Keratinocyte (primary cell): ENCODE data around the gene IKZF5. TPM values are rescaled to one million over a fixed set of nuclear protein-coding genes. Genes with fewer than 3 reads are reported as not detected.
A peak's percentile ranks its signal among the peaks of the same experiment; 100 is the strongest.

Source experiments
- DNase-seq: peaks from one replicate; pipeline ENCODE4 v3.0.0-alpha.2; 2011; ENCODE audit warnings: low read depth, missing footprints, low spot score
- FAIRE-seq: peaks from 2 replicates; lab custom pipeline; 2011; peaks lifted over from hg19 to GRCh38; lab: Jason Lieb, UNC
- H2AFZ ChIP-seq: 2 replicates; pipeline ENCODE4 v1.6.0; 2012; ENCODE audit warnings: low read length, control low read depth, inconsistent platforms; ENCODE audit not compliant: control insufficient read depth
- H3K27ac ChIP-seq: 2 replicates; pipeline ENCODE4 v1.5.1; 2011; ENCODE audit warnings: low read length; ENCODE audit not compliant: control insufficient read depth, insufficient read depth
- H3K27me3 ChIP-seq: 3 replicates; pipeline ENCODE4 v1.6.0; 2011; ENCODE audit warnings: low read length; ENCODE audit not compliant: control insufficient read depth, insufficient read depth; ENCODE audit errors: extremely low read depth
- H3K36me3 ChIP-seq, 2 experiments: 2 replicates in 1 of 2; 3 replicates in 1 of 2; pipeline ENCODE4 v1.5.1; 2011; ENCODE audit warnings: low read length in 2 of 2, mild to moderate bottlenecking in 1 of 2; ENCODE audit not compliant: control insufficient read depth in 2 of 2, insufficient read depth in 2 of 2; ENCODE audit errors: extremely low read depth in 1 of 2
- H3K4me1 ChIP-seq: 3 replicates; pipeline ENCODE4 v1.5.1; 2011; ENCODE audit warnings: low read length; ENCODE audit not compliant: control insufficient read depth, insufficient read depth; ENCODE audit errors: extremely low read depth
- H3K4me2 ChIP-seq: 3 replicates; pipeline ENCODE4 v1.6.0; 2011; ENCODE audit warnings: low read depth, low read length; ENCODE audit not compliant: control insufficient read depth, insufficient read depth; ENCODE audit errors: extremely low read depth
- H3K4me3 ChIP-seq, 3 experiments: fragments of 200-600 bp in 1 of 3; sonication (generic) in 1 of 3; 2 replicates in 2 of 3; 3 replicates in 1 of 3; pipeline ENCODE4 v1.5.1; 2011 to 2016; ENCODE audit warnings: low read length in 3 of 3, mild to moderate bottlenecking in 3 of 3, control low read depth in 2 of 3, inconsistent platforms in 1 of 3, low read depth in 1 of 3, mixed read lengths in 1 of 3, mixed run types in 1 of 3, moderate library complexity in 1 of 3; ENCODE audit not compliant: control insufficient read depth in 2 of 3, insufficient read depth in 2 of 3; ENCODE audit errors: extremely low read depth in 1 of 3
- H3K79me2 ChIP-seq: 2 replicates; pipeline ENCODE4 v1.6.0; 2012; ENCODE audit warnings: low read length; ENCODE audit not compliant: control insufficient read depth, insufficient read depth
- H3K9ac ChIP-seq: 3 replicates; pipeline ENCODE4 v1.6.0; 2011; ENCODE audit warnings: low read length; ENCODE audit not compliant: control insufficient read depth, insufficient read depth; ENCODE audit errors: extremely low read depth
- H3K9me1 ChIP-seq: 3 replicates; pipeline ENCODE4 v1.6.0; 2011; ENCODE audit warnings: low read length; ENCODE audit not compliant: control insufficient read depth, insufficient read depth; ENCODE audit errors: extremely low read depth
- H3K9me3 ChIP-seq: 2 replicates; pipeline ENCODE4 v1.5.1; 2012; ENCODE audit warnings: low read depth, low read length; ENCODE audit not compliant: control insufficient read depth
- H4K20me1 ChIP-seq: 3 replicates; pipeline ENCODE4 v1.6.0; 2011; ENCODE audit warnings: low read length; ENCODE audit not compliant: control insufficient read depth, insufficient read depth; ENCODE audit errors: extremely low read depth
- EZH2 ChIP-seq: IDR thresholded peaks from one replicate; pipeline ENCODE4 v1.6.1; 2012; ENCODE audit warnings: inconsistent platforms, mild to moderate bottlenecking, low read length, moderate library complexity
- dilution Hi-C: fragments of 300-500 bp; cut with MboI; formaldehyde crosslinking; loops from one replicate; pipeline ENCODE4 v1.7.0; 2020; ENCODE audit warnings: low sequenced_read_pairs; ENCODE audit not compliant: extremely low pct_ligation_motif_present
- polyA plus RNA-seq, 5 experiments: library from polyadenylated mRNA; depleted of rRNA in 3 of 5; stranded (reverse) in 3 of 5; stranded (forward) in 1 of 5; unstranded in 1 of 5; fragments of >200 nt; gene quantifications; 1 replicate in 1 of 5; 2 replicates in 3 of 5; 3 replicates in 1 of 5; pipeline versions ENCODE4 v1.2.1 to v1.2.3, GENCODE V29; 2011 to 2012; ENCODE audit warnings: missing spikeins in 2 of 5, low read depth in 1 of 5, low replicate concordance in 1 of 5
- TF ChIP-seq, protein P1 (sequence below), 3 experiments: IDR thresholded peaks in 1 of 3; conservative IDR thresholded peaks in 1 of 3; optimal IDR thresholded peaks in 1 of 3; 2 replicates in 2 of 3; 3 replicates in 1 of 3; pipeline versions ENCODE3 to v1.5.1; 2011; ENCODE audit warnings: low read length in 3 of 3, mild to moderate bottlenecking in 3 of 3, moderate library complexity in 2 of 3, control low read depth in 1 of 3, inconsistent platforms in 1 of 3; ENCODE audit not compliant: insufficient read depth in 2 of 3; ENCODE audit errors: extremely low read depth in 1 of 3

Gene IKZF5
- polyA plus RNA-seq, 1 donor (not counting 4 experiments of a cell fraction or from before 2014, with no cell fraction given): 6.5 TPM

DNA sequence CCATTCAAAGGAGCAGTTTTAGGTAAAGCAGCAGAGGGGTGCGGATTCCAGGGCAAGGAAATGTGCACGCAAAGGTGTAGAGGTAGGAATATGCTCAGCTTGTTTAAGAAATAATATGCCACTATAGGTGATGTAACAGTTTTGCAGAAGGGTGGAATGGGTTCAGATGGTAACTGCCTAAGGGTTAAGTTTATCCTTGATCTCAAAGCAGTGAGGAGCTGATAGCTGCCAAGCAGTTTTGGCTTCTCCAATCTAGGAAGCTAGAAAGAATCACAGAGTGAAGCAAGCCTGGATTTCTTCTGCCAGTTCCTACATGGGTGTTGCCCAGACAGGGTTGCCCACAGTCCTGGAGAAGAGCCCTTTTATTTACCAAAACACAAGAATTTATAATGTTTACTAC, 6.2 kb upstream of the IKZF5 start:
- no peaks in the 10 kb centered on the region for H3K9me1 ChIP-seq
- no peaks in the 10 kb centered on the region for H3K27me3 ChIP-seq
- no peak overlapping the region for H3K4me2 ChIP-seq
- no peaks in the 10 kb centered on the region for H3K9me3 ChIP-seq
- H3K4me1 ChIP-seq: peaks cover 8% of the 10 kb centered on the region
- no peak overlapping the region for H3K9ac ChIP-seq
- H3K79me2 ChIP-seq: no peaks in the 10 kb centered on the region
- no peak overlapping the region for H3K27ac ChIP-seq
- dilution Hi-C loops: no loop called here
- H2AFZ ChIP-seq: no peak overlapping the region
- peak; percentile 56 for FAIRE-seq
- no peaks in the 10 kb centered on the region for H4K20me1 ChIP-seq
- TF ChIP-seq, protein P1, sequence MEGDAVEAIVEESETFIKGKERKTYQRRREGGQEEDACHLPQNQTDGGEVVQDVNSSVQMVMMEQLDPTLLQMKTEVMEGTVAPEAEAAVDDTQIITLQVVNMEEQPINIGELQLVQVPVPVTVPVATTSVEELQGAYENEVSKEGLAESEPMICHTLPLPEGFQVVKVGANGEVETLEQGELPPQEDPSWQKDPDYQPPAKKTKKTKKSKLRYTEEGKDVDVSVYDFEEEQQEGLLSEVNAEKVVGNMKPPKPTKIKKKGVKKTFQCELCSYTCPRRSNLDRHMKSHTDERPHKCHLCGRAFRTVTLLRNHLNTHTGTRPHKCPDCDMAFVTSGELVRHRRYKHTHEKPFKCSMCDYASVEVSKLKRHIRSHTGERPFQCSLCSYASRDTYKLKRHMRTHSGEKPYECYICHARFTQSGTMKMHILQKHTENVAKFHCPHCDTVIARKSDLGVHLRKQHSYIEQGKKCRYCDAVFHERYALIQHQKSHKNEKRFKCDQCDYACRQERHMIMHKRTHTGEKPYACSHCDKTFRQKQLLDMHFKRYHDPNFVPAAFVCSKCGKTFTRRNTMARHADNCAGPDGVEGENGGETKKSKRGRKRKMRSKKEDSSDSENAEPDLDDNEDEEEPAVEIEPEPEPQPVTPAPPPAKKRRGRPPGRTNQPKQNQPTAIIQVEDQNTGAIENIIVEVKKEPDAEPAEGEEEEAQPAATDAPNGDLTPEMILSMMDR (optimal IDR thresholded peaks at IDR 0.05 in 1 of 3, IDR thresholded peaks at IDR 0.05 in 1 of 3, conservative IDR thresholded peaks at IDR 0.05 in 1 of 3; ENCODE audit: extremely low read depth in 1 of 3, insufficient read depth in 2 of 3, low read length in 3 of 3): no peak
- TF ChIP-seq EZH2: no peak
- H3K36me3 ChIP-seq: no peaks in the 10 kb centered on the region
- no peak overlapping the region for H3K4me3 ChIP-seq
- DNase-seq: no peak

DNA sequence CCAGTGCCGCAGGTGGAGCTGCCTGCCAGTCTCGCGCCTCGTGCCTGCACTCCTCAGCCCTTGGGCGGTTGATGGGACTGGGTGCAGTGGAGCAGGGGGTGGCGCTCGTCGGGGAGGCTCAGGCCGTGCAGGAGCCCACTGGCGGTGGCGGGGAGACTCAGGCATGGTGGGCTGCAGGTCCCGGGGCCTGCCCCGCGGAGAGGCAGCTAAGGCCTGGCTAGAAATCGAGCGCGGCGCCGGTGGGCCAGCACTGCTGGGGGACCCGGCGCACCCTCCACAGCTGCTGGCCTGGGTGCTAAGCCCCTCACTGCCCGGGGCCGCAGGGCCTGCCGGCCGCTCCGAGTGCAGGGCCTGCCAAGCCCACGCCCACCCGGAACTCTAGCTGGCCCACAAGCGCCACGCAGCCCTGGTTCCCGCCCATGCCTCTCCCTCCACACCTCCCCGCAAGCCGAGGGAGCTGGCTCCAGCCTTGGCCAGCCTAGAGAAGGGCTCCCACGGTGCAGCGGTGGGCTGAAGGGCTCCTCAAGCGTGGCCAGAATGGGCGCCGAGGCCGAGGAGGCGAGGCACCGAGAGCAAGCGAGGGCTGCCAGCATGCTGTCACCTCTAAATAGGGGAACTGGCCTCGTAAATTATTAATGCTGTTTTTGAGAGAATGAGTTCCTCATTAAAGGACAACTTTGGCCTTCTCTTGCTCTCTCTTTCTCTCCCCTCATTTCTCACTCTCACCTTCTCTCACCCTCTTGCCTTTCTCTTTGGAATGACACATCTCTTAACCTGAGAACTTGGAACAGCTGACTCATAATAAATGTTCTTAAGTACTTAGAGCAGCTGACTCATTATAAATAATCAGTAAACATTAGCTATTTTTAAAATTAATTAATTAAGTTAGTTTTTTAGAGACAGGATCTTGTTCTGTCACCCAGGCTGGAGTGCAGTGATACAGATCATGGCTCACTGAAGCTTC, 5.1 kb upstream of the IKZF5 start:
- no peaks in the 10 kb centered on the region for H3K27me3 ChIP-seq
- H4K20me1 ChIP-seq: no peaks in the 10 kb centered on the region
- H3K4me1 ChIP-seq: peaks cover 15% of the 10 kb centered on the region
- H2AFZ ChIP-seq: no peak overlapping the region
- H3K36me3 ChIP-seq: no peaks in the 10 kb centered on the region
- FAIRE-seq: no peak
- H3K4me3 ChIP-seq: no peak overlapping the region
- H3K9ac ChIP-seq: peak overlapping the region; percentile 3
- peak overlapping the region; percentile 18 for H3K27ac ChIP-seq
- peak overlapping the region; percentile 29 for H3K4me2 ChIP-seq
- DNase-seq: peak; percentile 19
- H3K9me3 ChIP-seq: no peaks in the 10 kb centered on the region
- dilution Hi-C loops: no loop called here
- no peak for TF ChIP-seq EZH2
- TF ChIP-seq, protein P1 (optimal IDR thresholded peaks at IDR 0.05 in 1 of 3, IDR thresholded peaks at IDR 0.05 in 1 of 3, conservative IDR thresholded peaks at IDR 0.05 in 1 of 3; ENCODE audit: extremely low read depth in 1 of 3, insufficient read depth in 2 of 3, low read length in 3 of 3): no peak
- no peaks in the 10 kb centered on the region for H3K9me1 ChIP-seq
- no peaks in the 10 kb centered on the region for H3K79me2 ChIP-seq
